ENCODE data around the gene NRXN3.

NRXN3 gene

DNA sequence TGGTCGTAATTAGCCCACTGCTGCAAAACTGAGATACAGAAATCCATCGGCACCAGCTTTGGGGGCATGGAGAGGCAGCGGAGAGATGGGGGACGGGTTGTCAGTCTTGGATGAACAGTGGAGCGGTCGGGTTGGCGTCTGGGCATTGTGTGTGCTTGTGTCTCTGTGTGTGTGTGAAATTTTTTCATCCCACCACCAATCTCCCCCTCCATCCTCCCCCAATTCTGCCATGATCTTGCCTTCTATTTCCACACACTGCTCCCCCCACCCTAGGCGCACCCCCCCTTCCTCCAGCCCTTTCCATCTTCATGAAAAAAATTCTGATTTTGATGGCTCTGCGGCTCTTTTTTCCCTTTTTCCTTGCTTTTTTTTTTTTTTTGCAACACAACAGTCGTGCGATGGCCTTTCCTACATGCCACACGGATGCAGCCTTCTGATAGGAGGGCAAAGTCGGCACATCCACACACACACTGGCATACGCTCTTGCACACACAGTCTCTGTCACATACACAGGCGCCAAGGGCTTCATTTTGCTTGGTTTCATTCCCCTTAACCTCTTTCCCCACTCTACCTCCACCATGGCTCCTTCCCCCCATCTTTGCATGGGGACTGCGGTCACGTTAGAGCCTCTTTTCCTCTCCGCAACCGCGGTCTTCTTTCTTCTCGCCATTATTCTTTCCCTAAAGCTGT, 3.3 kb downstream of the NRXN3 start:
- DNase-seq (ENCODE audit: low read depth in 1 of 2, low spot score in 1 of 2) = no peak

DNA sequence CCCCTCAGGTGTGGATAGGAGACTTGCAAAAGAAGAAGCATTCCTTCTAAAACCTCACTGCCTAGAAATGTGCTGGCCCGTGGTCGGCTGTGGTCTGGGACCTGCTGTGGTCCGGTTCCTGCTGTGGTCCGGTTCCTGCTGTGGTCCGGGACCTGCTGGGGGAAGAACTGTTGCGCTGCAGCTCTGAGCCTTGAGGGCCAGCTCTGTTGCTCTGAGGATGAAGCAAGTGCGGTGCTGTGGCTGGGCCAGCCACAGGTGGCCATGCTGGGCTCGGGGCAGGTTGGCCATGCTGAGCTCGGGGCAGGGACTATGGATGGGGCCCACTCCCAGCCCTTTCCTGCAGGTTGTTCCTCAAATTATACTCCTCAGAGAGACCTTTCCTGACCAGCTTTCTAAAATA, 5.2 kb downstream of the NRXN3 start:
- no peak for DNase-seq (ENCODE audit: low read depth in 1 of 2, low spot score in 1 of 2)

DNA sequence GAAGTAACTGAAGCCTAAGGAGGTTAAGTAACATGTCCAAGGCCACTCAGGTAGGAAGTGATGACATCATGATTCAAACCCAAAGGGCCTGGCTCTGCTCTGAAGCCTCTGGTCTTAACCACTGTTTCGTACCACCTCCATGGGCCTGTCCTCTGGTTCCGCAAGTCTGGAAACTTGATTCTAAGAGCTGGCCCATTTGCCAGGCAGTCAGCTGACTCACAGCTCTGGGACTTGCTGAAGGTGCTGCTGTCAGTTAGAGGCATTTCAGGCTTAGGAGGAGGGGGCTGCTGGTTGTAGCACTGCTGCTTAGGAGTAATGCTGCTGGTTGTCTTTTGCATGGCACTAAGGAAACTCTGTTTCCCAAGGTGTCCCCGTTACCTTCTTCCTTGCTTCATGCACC, 7.9 kb downstream of the NRXN3 start:
- DNase-seq (ENCODE audit: low read depth in 1 of 2, low spot score in 1 of 2) = no peak

DNA sequence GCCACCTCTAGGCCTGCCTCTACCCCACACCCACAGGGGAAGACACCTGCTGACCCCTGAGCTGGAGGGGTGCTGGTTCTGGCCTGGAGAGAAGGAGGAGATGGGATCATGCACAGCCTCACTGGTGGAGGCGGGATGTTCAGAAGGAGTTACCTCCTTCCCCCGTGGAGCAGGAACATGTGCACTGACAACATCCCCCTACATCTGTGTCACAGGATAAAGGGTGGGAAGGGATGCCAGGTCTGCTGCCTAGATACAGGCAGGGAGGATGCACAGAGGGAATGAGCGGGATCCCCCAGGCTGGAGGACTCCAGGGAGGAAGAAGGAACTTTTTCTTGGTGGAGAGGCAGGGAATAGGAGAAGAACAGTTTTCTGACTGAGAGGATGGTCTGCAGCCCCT, 8.8 kb downstream of the NRXN3 start:
- no peak for DNase-seq (ENCODE audit: low read depth in 1 of 2, low spot score in 1 of 2)

DNA sequence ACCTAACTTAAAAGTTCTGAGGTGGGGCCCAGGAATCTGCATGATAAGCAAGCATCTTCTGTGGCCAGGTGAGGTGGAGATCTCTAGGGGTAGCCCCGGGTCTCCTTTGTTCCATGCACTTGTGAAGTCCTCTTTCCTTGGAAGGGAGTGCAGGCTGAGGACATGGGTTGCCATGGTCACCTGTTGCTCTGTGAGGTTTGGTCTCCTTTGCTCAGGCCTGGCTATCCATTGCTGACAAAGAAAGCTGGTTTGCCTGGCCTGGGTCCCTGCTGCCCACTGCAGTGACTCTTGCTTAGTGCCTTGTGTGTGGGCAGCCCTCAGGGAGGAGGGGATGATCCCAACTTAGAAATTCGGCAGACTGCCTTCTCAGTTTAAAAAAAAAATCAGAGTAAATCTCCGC, 11.1 kb downstream of the NRXN3 start:
- no peak for DNase-seq (ENCODE audit: low read depth in 1 of 2, low spot score in 1 of 2)

DNA sequence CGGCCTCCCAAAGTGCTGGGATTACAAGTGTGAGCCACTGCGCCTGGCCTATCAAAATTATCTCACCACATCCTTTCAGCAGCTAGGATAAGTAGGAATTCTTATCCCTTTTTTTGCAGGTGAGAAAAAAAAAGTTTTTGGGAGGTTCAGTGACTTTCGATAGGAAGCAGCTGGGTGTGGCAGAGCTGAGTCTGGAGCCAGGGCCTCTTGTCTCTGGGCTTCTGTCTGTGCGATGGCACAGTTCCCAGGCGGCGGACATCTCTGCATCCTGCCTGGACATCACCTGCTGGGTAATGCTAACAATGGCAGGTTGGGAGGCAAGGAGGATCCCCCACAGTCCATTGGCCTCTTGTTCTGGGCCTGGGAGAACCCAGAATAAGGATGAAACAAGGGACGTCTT, 12.5 kb downstream of the NRXN3 start:
- no peak for DNase-seq (ENCODE audit: low read depth in 1 of 2, low spot score in 1 of 2)

DNA sequence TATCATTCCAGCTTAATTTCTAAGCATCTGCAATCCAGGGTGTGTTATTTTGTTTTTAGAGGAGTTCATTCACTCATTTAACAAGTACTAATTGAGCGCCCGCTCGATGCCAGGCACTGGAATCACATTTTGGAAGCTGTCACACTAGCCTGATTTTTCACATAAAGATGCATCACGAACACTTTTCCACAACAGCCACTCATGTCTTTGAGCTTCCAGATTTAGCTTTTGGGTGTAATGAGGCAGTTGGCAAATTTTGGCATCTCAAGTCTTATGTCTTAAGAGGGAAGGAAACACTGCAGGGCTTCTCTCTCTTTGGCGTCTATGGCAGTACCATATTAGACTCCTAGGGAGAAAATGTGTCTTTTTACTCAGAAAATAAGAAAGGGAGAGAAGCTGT, 14.0 kb downstream of the NRXN3 start:
- no peak for DNase-seq (ENCODE audit: low read depth in 1 of 2, low spot score in 1 of 2)

DNA sequence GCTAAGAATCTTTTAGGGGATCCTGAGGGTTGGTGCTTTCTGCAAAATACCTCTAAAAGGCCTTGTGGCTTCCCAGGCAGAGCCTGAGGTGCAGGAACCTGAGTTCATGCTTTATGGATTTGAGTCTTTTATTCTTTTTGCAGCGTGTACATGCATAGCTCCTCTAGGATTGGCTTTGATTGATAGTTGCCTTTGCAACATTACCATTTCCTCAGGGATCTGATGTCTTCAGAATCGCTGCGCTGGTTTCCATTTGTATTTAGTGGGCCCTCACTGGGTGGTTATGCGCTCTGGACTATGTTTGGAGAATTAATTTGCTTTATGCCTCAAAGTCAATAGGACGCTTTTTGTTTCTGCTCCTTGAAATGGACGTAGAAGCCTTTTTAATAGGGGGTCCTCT, 16.1 kb downstream of the NRXN3 start:
- DNase-seq (ENCODE audit: low read depth in 1 of 2, low spot score in 1 of 2) = no peak

DNA sequence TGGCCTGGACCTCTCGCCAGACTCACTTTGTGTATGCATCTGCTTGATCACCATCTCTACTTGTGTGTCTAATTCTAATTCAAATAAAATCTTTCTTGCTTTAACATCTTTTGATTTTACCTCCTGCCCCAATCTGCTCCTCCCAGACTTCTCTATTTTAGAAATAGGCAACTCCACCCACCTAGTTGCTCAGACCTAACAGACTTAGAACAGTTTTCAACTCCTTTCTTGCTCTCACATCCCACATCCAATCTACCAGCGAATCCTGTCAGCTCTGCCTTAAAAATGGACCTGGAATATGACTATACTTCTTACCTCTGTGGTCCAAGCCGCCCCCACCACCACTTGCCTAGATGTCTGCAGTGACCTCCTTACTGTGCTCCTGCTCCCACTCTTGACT, 18.7 kb downstream of the NRXN3 start:
- no peak for DNase-seq (ENCODE audit: low read depth in 1 of 2, low spot score in 1 of 2)

DNA sequence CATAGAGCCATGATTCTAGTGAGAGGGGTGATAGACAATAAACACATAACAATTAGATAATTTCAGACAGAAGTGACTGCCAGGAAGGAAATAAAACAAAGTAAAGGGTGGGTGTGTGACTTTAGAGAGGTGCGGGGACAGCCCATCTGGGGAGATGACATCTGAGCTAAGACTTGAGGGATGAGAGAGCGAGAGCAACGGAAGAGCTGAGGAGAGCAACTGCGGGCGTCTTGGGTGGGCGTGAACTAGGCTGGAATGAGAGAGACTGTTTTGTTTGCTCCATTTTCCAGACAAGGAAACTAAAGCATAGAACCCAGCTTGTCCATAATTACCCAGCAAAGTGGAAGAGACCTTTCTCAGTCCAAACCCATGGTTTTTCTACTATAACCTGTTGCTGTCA, 25.3 kb downstream of the NRXN3 start:
- no peak for DNase-seq (ENCODE audit: low read depth in 1 of 2, low spot score in 1 of 2)

DNA sequence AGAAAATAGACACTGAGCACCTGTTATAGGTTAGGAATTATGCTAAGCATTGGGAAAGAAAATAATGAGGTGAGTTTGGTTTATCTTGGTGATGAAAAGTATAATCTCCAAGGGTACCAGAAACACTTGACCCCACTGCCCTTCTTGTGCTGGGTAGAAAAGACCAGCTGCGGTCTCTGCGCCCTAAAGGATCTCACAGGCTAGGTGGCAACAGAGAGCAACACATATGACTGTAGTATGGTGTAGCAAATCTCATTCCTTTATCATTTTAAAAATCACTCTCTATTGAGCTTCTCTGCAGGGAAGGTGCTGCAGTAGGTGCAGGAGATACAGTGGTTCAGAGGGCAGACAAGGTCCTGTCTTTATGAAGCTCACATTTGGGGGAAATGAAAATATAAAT, 26.1 kb downstream of the NRXN3 start:
- DNase-seq (ENCODE audit: low read depth in 1 of 2, low spot score in 1 of 2) = no peak

DNA sequence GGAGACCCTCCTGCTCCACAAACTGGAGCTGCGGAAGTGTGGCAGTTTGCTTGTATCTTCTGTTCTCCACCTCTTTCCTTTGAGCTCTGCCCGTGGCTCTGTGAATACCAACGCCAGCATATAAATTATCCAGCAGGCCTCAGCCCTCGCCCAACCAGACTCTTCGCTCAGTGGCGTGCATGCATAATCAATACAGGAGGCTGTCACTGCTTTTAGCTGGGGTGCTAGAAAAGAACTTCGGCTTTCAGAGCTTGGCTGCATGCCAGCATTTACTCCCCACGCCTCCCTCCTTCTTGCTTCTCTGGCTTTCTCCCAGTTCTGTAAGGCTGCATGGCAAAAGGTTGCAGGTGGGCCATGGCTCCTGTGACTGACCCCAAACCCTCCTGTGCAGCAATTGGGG, 26.9 kb downstream of the NRXN3 start:
- DNase-seq (ENCODE audit: low read depth in 1 of 2, low spot score in 1 of 2) = no peak

DNA sequence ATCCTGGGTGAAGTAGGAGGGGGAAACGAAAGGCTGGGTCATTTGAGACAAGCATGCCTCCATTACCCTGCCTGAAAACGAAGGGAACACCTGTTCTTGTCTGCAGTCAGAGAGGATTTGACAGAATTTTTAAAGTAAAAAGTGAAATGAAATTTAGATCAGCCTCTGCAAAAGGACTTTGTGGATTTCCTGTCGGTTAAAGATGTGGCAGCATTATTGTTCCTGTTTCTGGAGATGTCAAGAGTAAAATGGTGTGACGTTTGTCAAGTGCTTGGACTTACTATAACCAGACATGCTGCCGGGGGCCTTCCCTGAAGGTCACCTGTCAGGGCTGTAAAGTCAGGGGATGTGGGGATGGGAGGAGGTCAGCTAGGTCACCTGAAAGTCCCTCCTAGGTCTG, 32.0 kb downstream of the NRXN3 start:
- no peak for DNase-seq (ENCODE audit: low read depth in 1 of 2, low spot score in 1 of 2)

DNA sequence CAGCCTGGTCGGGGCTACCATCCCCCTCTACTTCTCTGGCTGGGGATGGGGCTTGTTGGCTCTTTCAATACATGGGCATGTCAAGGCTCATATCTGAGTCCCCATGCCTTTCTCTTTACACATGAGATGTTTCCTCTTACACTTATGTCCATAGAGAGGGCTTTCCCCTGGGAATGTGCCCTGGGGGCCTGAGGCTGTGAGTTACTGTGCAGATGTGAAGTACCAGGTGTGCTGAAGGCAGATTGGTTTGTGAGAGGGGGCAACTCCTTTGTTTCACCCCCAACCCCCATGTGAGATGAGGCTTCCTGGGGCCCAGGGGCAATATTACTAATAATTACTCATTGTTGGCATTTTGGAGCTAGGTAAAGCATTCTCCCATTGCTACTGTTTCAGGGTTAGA, 32.8 kb downstream of the NRXN3 start:
- no peak for DNase-seq (ENCODE audit: low read depth in 1 of 2, low spot score in 1 of 2)

DNA sequence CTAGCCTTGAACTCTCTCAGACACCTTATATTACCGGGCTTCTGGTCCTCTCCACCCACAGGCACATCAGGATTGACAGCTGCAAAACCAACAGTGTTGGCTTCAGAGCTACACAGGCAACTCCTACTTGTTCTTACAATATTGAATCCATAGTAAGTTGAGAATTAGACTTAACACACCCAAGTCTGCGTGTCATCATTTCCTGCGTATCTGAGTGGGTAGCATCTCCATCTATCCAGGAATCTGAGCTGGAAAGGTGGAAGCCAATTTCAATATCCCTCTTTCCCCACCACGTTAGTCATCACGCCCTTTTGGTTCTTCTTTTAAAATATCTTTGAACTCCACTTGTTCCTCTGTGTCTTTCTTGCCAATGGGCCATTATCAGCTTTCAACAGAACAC, 37.2 kb downstream of the NRXN3 start:
- no peak for DNase-seq (ENCODE audit: low read depth in 1 of 2, low spot score in 1 of 2)

DNA sequence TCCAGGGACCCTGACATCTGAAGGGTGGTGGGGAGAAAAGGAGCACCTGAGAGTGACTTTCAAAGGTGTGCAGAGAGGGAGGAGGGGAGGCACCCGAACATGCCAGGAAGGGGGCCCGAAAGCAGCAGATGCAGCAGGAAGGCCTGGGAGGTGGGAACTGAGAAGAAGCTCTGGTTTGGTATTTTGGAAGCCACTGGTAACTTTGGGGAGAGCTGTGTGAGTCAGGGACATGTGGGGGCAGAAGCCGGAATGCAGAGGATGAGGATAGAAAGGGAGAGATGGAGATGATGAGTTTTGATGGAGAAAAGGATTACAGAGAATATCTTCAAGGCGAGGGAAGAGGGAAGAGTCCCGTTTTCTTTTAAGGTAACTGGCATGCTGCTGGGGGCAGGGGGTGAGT, 50.1 kb downstream of the NRXN3 start:
- DNase-seq (ENCODE audit: low read depth in 1 of 2, low spot score in 1 of 2) = no peak

DNA sequence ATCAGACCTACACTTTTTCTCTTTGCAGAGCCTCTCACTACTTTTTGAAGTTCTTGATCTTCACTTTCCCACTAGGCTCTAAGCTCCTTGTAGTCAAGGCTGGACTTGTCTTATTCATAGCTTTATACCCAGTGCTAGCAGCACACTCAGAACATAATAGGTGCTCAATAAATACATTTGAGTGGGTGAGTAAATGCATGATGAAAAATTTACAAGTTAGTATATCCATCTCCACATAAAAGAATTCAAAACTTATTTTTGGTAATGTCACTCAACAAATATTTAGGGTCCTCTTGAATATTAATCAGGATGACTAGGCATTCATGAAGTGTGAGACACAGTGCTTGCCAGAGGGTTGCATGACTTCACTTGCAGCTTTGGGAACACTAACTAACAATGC, 52.6 kb downstream of the NRXN3 start:
- DNase-seq (ENCODE audit: low read depth in 1 of 2, low spot score in 1 of 2) = no peak

DNA sequence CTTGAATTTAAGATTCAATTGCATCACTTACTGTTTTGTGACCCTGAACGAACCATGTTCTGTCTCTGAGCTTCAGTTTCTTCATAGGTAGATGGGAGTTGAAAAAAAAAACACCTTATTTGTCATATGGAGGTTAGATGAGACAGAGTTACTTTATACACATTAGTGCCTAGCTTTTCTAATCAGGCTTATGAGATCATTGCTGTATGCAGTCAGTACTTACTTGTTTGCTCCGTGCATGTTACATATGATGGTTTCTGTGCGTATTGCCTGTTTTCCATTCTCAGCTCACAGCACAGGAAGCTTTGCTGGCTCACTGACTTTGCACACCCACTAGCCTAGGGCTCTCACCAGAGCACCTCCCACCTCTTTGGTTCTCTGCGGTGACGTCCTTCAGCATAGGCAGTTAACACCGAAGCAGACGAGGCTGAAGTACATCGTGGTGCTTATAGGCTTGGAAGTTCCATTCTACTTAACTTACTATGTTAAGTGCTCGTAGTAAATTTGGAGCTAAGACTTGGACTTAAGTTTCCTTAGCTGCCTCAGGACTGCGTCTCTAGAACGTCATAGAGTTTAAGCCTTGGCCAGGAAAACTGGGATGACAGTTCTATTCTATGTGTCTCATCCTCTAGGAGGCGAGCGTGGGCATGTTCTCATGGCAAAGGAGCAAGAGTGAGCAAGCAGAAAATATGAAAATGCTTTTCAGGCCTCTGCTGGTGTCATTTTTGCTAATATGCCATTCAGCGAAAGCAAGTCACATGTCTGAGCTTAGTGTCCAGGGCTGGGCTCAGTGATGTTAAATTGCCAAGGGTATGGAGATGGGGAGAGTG, 57.3 kb downstream of the NRXN3 start:
- no peak for DNase-seq (ENCODE audit: low read depth in 1 of 2, low spot score in 1 of 2)

DNA sequence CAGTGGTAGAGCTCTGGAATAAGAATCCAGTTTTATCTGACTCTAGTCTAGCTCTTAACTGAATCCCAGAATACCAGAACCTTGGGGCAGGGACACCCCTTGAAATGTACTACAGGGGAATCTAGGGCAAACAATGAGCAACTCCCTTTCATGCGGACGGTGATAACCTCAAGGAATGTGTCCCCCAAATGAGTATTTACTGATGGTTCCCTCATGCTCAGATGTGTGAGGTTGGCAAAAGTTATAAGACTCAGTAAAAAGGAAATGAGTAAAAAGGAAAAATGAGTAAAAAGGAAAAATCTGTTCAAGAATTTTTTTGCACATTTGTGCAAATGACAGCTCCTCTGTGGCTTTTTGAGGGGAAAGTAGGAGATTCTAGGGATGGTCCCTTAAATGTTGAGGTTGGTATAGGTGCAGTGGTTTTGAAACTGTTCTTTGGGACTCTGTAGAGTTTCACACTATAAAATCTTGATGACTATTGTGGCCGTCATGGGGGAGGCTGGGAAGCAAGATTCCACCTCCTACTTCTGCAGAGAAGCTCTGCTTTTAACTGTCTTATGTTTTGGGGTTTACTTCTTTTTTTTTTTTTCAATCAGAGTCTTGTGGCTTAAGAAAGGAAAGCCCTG, 58.6 kb downstream of the NRXN3 start:
- DNase-seq (ENCODE audit: low read depth in 1 of 2, low spot score in 1 of 2) = no peak

DNA sequence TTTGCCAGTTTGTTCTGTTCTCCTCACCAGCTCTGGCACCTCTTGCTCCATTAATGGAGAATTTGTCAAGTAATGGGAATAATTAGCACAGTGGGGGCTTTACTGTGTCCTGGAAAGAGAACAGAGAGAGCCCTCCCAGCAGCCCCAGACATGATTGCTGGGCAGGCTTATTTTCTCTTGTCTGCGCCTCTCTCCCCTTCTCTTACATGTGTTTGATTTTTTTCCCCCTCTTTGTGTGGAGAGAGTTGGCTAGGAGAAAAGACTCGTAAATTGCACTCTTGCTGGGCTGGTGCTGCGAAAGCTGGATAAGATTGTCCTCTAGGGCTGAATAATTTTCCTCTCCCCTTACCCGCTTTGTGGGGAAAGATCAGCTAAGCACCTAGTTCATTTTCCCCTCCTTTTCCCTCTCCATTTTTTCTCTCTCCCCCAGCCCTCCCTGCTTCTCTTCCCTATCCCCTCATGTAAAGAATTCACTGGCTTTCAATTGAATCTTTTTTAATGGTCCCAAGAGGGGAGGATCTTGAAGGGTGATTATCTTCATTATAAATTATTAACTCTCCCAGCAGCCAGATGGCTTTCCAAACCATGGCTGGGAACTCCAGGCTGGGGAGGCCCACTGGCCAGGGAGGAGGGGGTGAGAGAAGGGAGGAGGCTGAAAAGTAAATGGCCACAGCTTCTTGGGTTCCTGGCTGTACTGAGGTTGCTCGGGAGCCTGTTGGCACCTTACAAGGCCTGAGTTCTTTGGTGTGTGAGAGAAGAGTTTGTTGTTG, 62.2 kb downstream of the NRXN3 start:
- no peak for DNase-seq (ENCODE audit: low read depth in 1 of 2, low spot score in 1 of 2)

DNA sequence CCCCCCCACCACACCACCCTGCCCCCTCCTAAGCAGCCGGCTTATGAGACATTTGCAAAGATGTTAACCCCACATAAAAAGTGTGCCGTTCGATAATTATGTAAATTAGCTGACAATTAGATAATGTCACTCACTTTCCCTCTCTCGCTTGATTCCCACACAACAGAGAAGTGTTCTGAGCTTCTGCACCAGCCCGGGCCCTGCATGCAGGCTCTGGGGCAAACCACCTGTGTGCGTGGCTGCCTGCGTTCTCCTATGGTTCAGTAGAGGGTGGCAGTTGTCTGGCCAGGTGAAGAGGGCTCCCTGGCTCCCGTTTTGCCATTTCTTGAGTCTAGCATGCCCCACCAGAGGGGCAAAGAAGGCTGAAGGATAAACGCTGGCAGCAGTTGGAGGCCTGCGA, 68.0 kb downstream of the NRXN3 start:
- DNase-seq (ENCODE audit: low read depth in 1 of 2, low spot score in 1 of 2) = no peak

DNA sequence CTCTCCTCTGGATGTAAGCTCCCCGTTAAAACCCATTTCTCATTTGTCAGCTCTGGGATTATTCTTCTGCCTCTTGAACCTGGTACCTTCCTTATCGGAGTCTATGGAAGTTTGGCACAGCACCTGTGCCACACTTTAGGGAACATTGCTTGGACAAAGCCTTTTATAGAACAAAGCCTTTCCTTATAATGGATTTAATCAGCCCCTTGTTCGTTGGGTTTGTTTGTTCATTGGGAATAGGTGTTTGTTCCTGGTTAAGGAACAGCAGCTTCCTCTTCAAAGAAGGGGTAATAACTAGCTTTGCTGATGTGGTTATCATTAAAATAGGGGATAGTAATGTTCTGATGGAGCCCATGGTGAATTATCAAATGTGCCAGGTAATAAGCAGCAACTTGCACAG, 70.4 kb downstream of the NRXN3 start:
- no peak for DNase-seq (ENCODE audit: low read depth in 1 of 2, low spot score in 1 of 2)

Measured in stimulated activated CD4-positive, alpha-beta T cell treated with anti-CD3 and anti-CD28 coated beads, Interleukin-15, amount 100 ng/mL, for 1 hour (primary cell).